Activated T-helper 17 cell treated with anti-CD3 and anti-CD28 coated beads, Interleukin-2, amount 50 U/mL, for 72 hours (primary cell): ENCODE measurements around the gene IRX4. TPM values are rescaled to one million over a fixed set of nuclear protein-coding genes. Genes with fewer than 3 reads are reported as not detected.

Experiments
- ATAC-seq: fragments of 150-1000 bp; cut with Tn5 transposase; replicated peaks from 2 replicates; pipeline ENCODE4 v1.10.0; 2021; ENCODE audit warnings: mild to moderate bottlenecking, moderate library complexity
- H3K27ac Mint-ChIP-seq: one replicate; pipeline ENCODE4 v1.8.0; 2022; ENCODE audit warnings: mixed read lengths
- H3K27me3 Mint-ChIP-seq: one replicate; pipeline ENCODE4 v1.8.0; 2022; ENCODE audit warnings: mixed read lengths
- H3K36me3 Mint-ChIP-seq: one replicate; pipeline ENCODE4 v1.8.0; 2022; ENCODE audit warnings: low read depth, mild to moderate bottlenecking, mixed read lengths
- H3K4me1 Mint-ChIP-seq: one replicate; pipeline ENCODE4 v1.8.0; 2022; ENCODE audit warnings: mixed read lengths
- H3K4me3 Mint-ChIP-seq: one replicate; pipeline ENCODE4 v1.8.0; 2022; ENCODE audit warnings: mild to moderate bottlenecking, mixed read lengths
- H3K9me3 Mint-ChIP-seq: one replicate; pipeline ENCODE4 v1.8.0; 2022; ENCODE audit warnings: mixed read lengths
- total RNA-seq, 2 donors: library from RNA; stranded (reverse); gene quantifications; one replicate each; pipeline ENCODE4 v1.2.3, GENCODE V29; 2022

The IRX4 gene
- total RNA-seq, 2 donors from 2014 or later, result not detected

GRCh38 chr5:1889321-1890065 lies 6.8 kb upstream of the IRX4 start:
- Mint-ChIP-seq H3K9me3 (no peaks in the 10 kb centered on the region), H3K27me3 (peaks cover 35% of the 10 kb centered on the region), H3K36me3 (no peaks in the 10 kb centered on the region), H3K4me3 (no peak overlapping the region), H3K27ac (no peak overlapping the region), H3K4me1 (no peaks in the 10 kb centered on the region)
- ATAC-seq, result no peak

GRCh38 chr5:1888541-1889251 lies 6.0 kb upstream of the IRX4 start:
- no peaks in the 10 kb centered on the region for H3K36me3 Mint-ChIP-seq
- H3K27ac Mint-ChIP-seq, result no peak overlapping the region
- H3K4me3 Mint-ChIP-seq, result no peak overlapping the region
- no peaks in the 10 kb centered on the region for H3K4me1 Mint-ChIP-seq
- no peaks in the 10 kb centered on the region for H3K9me3 Mint-ChIP-seq
- ATAC-seq, result no peak
- peaks cover 35% of the 10 kb centered on the region for H3K27me3 Mint-ChIP-seq

- Mint-ChIP-seq H3K4me3 (no peak overlapping the region), H3K4me1 (no peaks in the 10 kb centered on the region), H3K27me3 (peaks cover 34% of the 10 kb centered on the region), H3K27ac (no peak overlapping the region), H3K9me3 (no peaks in the 10 kb centered on the region), H3K36me3 (no peaks in the 10 kb centered on the region)
- ATAC-seq, result no peak
Measured at GRCh38 chr5:1887588-1888360, 5.0 kb upstream of the IRX4 start.

- no peak overlapping the region for H3K4me3 Mint-ChIP-seq
- ATAC-seq, result no peak
- peaks cover 31% of the 10 kb centered on the region for H3K27me3 Mint-ChIP-seq
- no peaks in the 10 kb centered on the region for H3K4me1 Mint-ChIP-seq
- H3K36me3 Mint-ChIP-seq, result no peaks in the 10 kb centered on the region
- no peak overlapping the region for H3K27ac Mint-ChIP-seq
- H3K9me3 Mint-ChIP-seq, result no peaks in the 10 kb centered on the region
Measured at GRCh38 chr5:1886846-1887587, 4.3 kb upstream of the IRX4 start.

GRCh38 chr5:1885868-1886845 lies 3.4 kb upstream of the IRX4 start:
- H3K27me3 Mint-ChIP-seq, result peaks cover 35% of the 10 kb centered on the region
- no peak overlapping the region for H3K4me3 Mint-ChIP-seq
- no peak for ATAC-seq
- no peaks in the 10 kb centered on the region for H3K9me3 Mint-ChIP-seq
- H3K4me1 Mint-ChIP-seq, result no peaks in the 10 kb centered on the region
- H3K27ac Mint-ChIP-seq, result no peak overlapping the region
- no peaks in the 10 kb centered on the region for H3K36me3 Mint-ChIP-seq

- H3K4me3 Mint-ChIP-seq, result no peak overlapping the region
- no peaks in the 10 kb centered on the region for H3K9me3 Mint-ChIP-seq
- no peak for ATAC-seq
- H3K27me3 Mint-ChIP-seq, result peaks cover 34% of the 10 kb centered on the region
- H3K27ac Mint-ChIP-seq, result no peak overlapping the region
- H3K36me3 Mint-ChIP-seq, result no peaks in the 10 kb centered on the region
- no peaks in the 10 kb centered on the region for H3K4me1 Mint-ChIP-seq
Measured at GRCh38 chr5:1885404-1885755, 2.7 kb upstream of the IRX4 start.

GRCh38 chr5:1884678-1885403 lies 2.1 kb upstream of the IRX4 start:
- no peak overlapping the region for H3K27ac Mint-ChIP-seq
- H3K27me3 Mint-ChIP-seq, result peaks cover 38% of the 10 kb centered on the region

GRCh38 chr5:1883925-1884677 lies 1.4 kb upstream of the IRX4 start:
- no peak for ATAC-seq
- Mint-ChIP-seq H3K4me1 (no peaks in the 10 kb centered on the region), H3K36me3 (peaks cover 5% of the 10 kb centered on the region), H3K27me3 (peaks cover 42% of the 10 kb centered on the region), H3K9me3 (no peaks in the 10 kb centered on the region), H3K27ac (no peak overlapping the region), H3K4me3 (no peak overlapping the region)

More at GRCh38 chr5:1884678-1885403, 2.1 kb upstream of the IRX4 start:
- no peaks in the 10 kb centered on the region for H3K4me1 Mint-ChIP-seq
- H3K4me3 Mint-ChIP-seq, result no peak overlapping the region
- no peaks in the 10 kb centered on the region for H3K36me3 Mint-ChIP-seq
- no peaks in the 10 kb centered on the region for H3K9me3 Mint-ChIP-seq
- ATAC-seq, result no peak

- Mint-ChIP-seq H3K27ac (no peak overlapping the region), H3K36me3 (peaks cover 5% of the 10 kb centered on the region), H3K27me3 (peaks cover 35% of the 10 kb centered on the region), H3K4me3 (no peak overlapping the region), H3K4me1 (no peaks in the 10 kb centered on the region), H3K9me3 (no peaks in the 10 kb centered on the region)
- no peak for ATAC-seq
Measured at GRCh38 chr5:1883120-1883924, 597 bp upstream of the IRX4 start.

GRCh38 chr5:1881731-1882336 lies 891 bp downstream of the IRX4 start:
- Mint-ChIP-seq H3K9me3 (no peaks in the 10 kb centered on the region), H3K27me3 (peaks cover 38% of the 10 kb centered on the region), H3K27ac (no peak overlapping the region), H3K36me3 (peaks cover 5% of the 10 kb centered on the region), H3K4me1 (no peaks in the 10 kb centered on the region), H3K4me3 (no peak overlapping the region)
- ATAC-seq, result no peak

- H3K9me3 Mint-ChIP-seq, result no peaks in the 10 kb centered on the region
- no peak for ATAC-seq
- H3K27ac Mint-ChIP-seq, result no peak overlapping the region
- H3K4me3 Mint-ChIP-seq, result no peak overlapping the region
- H3K4me1 Mint-ChIP-seq, result no peaks in the 10 kb centered on the region
- peaks cover 5% of the 10 kb centered on the region for H3K36me3 Mint-ChIP-seq
- H3K27me3 Mint-ChIP-seq, result peaks cover 38% of the 10 kb centered on the region
Measured at GRCh38 chr5:1881098-1881572, 1.6 kb downstream of the IRX4 start.
